ENCODE results near the gene CDRT15L2. TPM values are rescaled to one million over a fixed set of nuclear protein-coding genes. Genes with fewer than 3 reads are reported as not detected.
"Not testable (repeated sequence)": the region's sequence is repeated elsewhere in the genome, so short reads cannot be mapped to it uniquely, and the experiment has no call there.

CDRT15L2 gene
- total and polyA plus RNA-seq, 2 donors (not counting 1 experiment from before 2014, with no cell fraction given), result not detected

GRCh38 chr17:20558096-20558495 lies 21.4 kb upstream of the CDRT15L2 start:
- not testable (repeated sequence) for H3K4me1 ChIP-seq (ENCODE audit: control insufficient read depth, extremely low read depth, insufficient read depth, low read length); H3K36me3 ChIP-seq (ENCODE audit: control insufficient read depth, insufficient read depth, low read length); H3K79me2 ChIP-seq (ENCODE audit: control insufficient read depth, insufficient read depth, low read length); H3K4me2 ChIP-seq (ENCODE audit: extremely low read depth, insufficient read depth, low read length); H3K27ac ChIP-seq (ENCODE audit: insufficient read depth, low read length); H4K20me1 ChIP-seq (ENCODE audit: control insufficient read depth, extremely low read depth, insufficient read depth, low read length); DNase-seq (ENCODE audit: low read depth in 2 of 2); H3K9ac ChIP-seq (ENCODE audit: insufficient read depth, low read length); H3K27me3 ChIP-seq (ENCODE audit: control insufficient read depth, insufficient read depth, low read length); H3K9me3 ChIP-seq (ENCODE audit: control insufficient read depth, insufficient read depth, low read depth, low read length); H2AFZ ChIP-seq (ENCODE audit: low read length); H3K4me3 ChIP-seq (replicated peaks in 1 of 4; ENCODE audit: control extremely low read depth in 1 of 4, insufficient read depth in 1 of 4, low read depth in 3 of 4, low read length in 4 of 4)

DNA sequence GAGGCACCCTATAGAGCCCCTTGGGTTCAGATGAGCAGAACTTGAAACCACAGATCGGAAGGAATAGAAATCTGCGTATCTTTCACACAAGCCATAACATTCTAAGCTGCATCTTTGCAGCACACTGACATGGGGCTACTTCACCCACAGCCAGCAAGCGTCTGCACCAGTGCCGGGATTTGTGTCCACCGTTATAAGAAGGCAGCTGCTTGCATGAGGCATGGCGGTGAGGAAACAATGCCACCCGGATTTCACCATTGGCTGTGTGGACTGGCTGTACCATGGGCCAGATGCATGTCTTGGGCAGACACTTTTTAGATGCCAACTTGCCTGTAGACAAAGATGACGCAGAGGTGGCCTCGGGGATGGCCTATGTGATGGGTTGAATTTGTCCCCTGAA lies 20.5 kb upstream of the CDRT15L2 start:
- H2AFZ ChIP-seq (ENCODE audit: low read length), result not testable (repeated sequence)

GRCh38 chr17:20562587-20562986 lies 16.9 kb upstream of the CDRT15L2 start:
- H3K27me3 ChIP-seq (ENCODE audit: control insufficient read depth, insufficient read depth, low read length), result no peaks in the 10 kb centered on the region
- no peak overlapping the region for H3K9ac ChIP-seq (ENCODE audit: insufficient read depth, low read length)
- DNase-seq (ENCODE audit: low read depth in 2 of 2), result no peak
- no peak overlapping the region for H2AFZ ChIP-seq (ENCODE audit: low read length)
- no peaks in the 10 kb centered on the region for H4K20me1 ChIP-seq (ENCODE audit: control insufficient read depth, extremely low read depth, insufficient read depth, low read length)
- H3K27ac ChIP-seq (ENCODE audit: insufficient read depth, low read length), result no peak overlapping the region
- no peaks in the 10 kb centered on the region for H3K36me3 ChIP-seq (ENCODE audit: control insufficient read depth, insufficient read depth, low read length)
- H3K79me2 ChIP-seq (ENCODE audit: control insufficient read depth, insufficient read depth, low read length), result no peaks in the 10 kb centered on the region
- H3K4me3 ChIP-seq (replicated peaks in 1 of 4; ENCODE audit: control extremely low read depth in 1 of 4, insufficient read depth in 1 of 4, low read depth in 3 of 4, low read length in 4 of 4), result no peak overlapping the region
- TF ChIP-seq, protein P1, sequence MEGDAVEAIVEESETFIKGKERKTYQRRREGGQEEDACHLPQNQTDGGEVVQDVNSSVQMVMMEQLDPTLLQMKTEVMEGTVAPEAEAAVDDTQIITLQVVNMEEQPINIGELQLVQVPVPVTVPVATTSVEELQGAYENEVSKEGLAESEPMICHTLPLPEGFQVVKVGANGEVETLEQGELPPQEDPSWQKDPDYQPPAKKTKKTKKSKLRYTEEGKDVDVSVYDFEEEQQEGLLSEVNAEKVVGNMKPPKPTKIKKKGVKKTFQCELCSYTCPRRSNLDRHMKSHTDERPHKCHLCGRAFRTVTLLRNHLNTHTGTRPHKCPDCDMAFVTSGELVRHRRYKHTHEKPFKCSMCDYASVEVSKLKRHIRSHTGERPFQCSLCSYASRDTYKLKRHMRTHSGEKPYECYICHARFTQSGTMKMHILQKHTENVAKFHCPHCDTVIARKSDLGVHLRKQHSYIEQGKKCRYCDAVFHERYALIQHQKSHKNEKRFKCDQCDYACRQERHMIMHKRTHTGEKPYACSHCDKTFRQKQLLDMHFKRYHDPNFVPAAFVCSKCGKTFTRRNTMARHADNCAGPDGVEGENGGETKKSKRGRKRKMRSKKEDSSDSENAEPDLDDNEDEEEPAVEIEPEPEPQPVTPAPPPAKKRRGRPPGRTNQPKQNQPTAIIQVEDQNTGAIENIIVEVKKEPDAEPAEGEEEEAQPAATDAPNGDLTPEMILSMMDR (conservative IDR thresholded peaks at IDR 0.05 in 1 of 2, IDR thresholded peaks at IDR 0.05 in 1 of 2; ENCODE audit: low read depth in 1 of 2, low read length in 2 of 2), result no peak
- TF ChIP-seq EZH2 (IDR thresholded peaks at IDR 0.05; ENCODE audit: low read length, missing control alignments), result no peak
- no peaks in the 10 kb centered on the region for H3K4me1 ChIP-seq (ENCODE audit: control insufficient read depth, extremely low read depth, insufficient read depth, low read length)
- no peak overlapping the region for H3K4me2 ChIP-seq (ENCODE audit: extremely low read depth, insufficient read depth, low read length)
- H3K9me3 ChIP-seq (ENCODE audit: control insufficient read depth, insufficient read depth, low read depth, low read length), result no peaks in the 10 kb centered on the region

More for the DNA sequence above, 20.5 kb upstream of the CDRT15L2 start:
- not testable (repeated sequence) for H4K20me1 ChIP-seq (ENCODE audit: control insufficient read depth, extremely low read depth, insufficient read depth, low read length); DNase-seq (ENCODE audit: low read depth in 2 of 2); H3K4me1 ChIP-seq (ENCODE audit: control insufficient read depth, extremely low read depth, insufficient read depth, low read length); H3K4me3 ChIP-seq (replicated peaks in 1 of 4; ENCODE audit: control extremely low read depth in 1 of 4, insufficient read depth in 1 of 4, low read depth in 3 of 4, low read length in 4 of 4); H3K9me3 ChIP-seq (ENCODE audit: control insufficient read depth, insufficient read depth, low read depth, low read length); H3K9ac ChIP-seq (ENCODE audit: insufficient read depth, low read length); H3K27me3 ChIP-seq (ENCODE audit: control insufficient read depth, insufficient read depth, low read length); H3K27ac ChIP-seq (ENCODE audit: insufficient read depth, low read length); H3K36me3 ChIP-seq (ENCODE audit: control insufficient read depth, insufficient read depth, low read length); H3K4me2 ChIP-seq (ENCODE audit: extremely low read depth, insufficient read depth, low read length); H3K79me2 ChIP-seq (ENCODE audit: control insufficient read depth, insufficient read depth, low read length)

- H3K9me3 ChIP-seq (ENCODE audit: control insufficient read depth, insufficient read depth, low read depth, low read length); DNase-seq (ENCODE audit: low read depth in 2 of 2); H3K4me3 ChIP-seq (replicated peaks in 1 of 4; ENCODE audit: control extremely low read depth in 1 of 4, insufficient read depth in 1 of 4, low read depth in 3 of 4, low read length in 4 of 4); H3K36me3 ChIP-seq (ENCODE audit: control insufficient read depth, insufficient read depth, low read length); H3K79me2 ChIP-seq (ENCODE audit: control insufficient read depth, insufficient read depth, low read length); H3K4me1 ChIP-seq (ENCODE audit: control insufficient read depth, extremely low read depth, insufficient read depth, low read length); H3K27me3 ChIP-seq (ENCODE audit: control insufficient read depth, insufficient read depth, low read length); H2AFZ ChIP-seq (ENCODE audit: low read length); H3K4me2 ChIP-seq (ENCODE audit: extremely low read depth, insufficient read depth, low read length); H3K9ac ChIP-seq (ENCODE audit: insufficient read depth, low read length); H3K27ac ChIP-seq (ENCODE audit: insufficient read depth, low read length); H4K20me1 ChIP-seq (ENCODE audit: control insufficient read depth, extremely low read depth, insufficient read depth, low read length): not testable (repeated sequence)
Measured at GRCh38 chr17:20565245-20565644, 14.3 kb upstream of the CDRT15L2 start.

All from fibroblast of lung (primary cell).